Suppressor macrophage treated with lipopolysaccharide for 1 hour (primary cell): Measurements from ENCODE around the gene UBE2J2.

ENCODE experiments used
- DNase-seq, 3 donors: peaks; one replicate each; pipeline ENCODE4 v3.0.0-alpha.2; 2020 to 2022

Gene UBE2J2

GRCh38 chr1:1239227-1239613 is 34.4 kb downstream of the UBE2J2 start:
- DNase-seq: no peak

GRCh38 chr1:1238702-1239178 is 34.9 kb downstream of the UBE2J2 start:
- no peak for DNase-seq

GRCh38 chr1:1237874-1238701 is 35.6 kb downstream of the UBE2J2 start:
- no peak for DNase-seq

GRCh38 chr1:1236945-1237873 is 36.4 kb downstream of the UBE2J2 start:
- no peak for DNase-seq

- DNase-seq: no peak
These were observed 37.4 kb downstream of the UBE2J2 start for GRCh38 chr1:1236176-1236763.

GRCh38 chr1:1235016-1235744 is 38.5 kb downstream of the UBE2J2 start:
- no peak for DNase-seq

GRCh38 chr1:1234180-1234808 is 39.4 kb downstream of the UBE2J2 start:
- no peak for DNase-seq

GRCh38 chr1:1233567-1233892 is 40.1 kb downstream of the UBE2J2 start:
- no peak for DNase-seq

GRCh38 chr1:1232796-1233566 is 40.7 kb downstream of the UBE2J2 start:
- no peak for DNase-seq

- no peak for DNase-seq
These were observed 41.4 kb downstream of the UBE2J2 start, which contains the start of gene B3GALT6 for GRCh38 chr1:1232208-1232795. Gene B3GALT6, plus strand, starts transcription at chr1:1232237. Its CDS starts 42 bp downstream, at chr1:1232279.

- peak; percentile 98 to 99 (median 99) for DNase-seq
These were observed 42.0 kb downstream of the UBE2J2 start, which contains the start of gene SDF4 for GRCh38 chr1:1231400-1232207. Gene SDF4, minus strand, starts transcription at chr1:1232001. Its CDS starts 3,229 bp downstream, at chr1:1228772.

GRCh38 chr1:1230656-1231399 is 42.8 kb downstream of the UBE2J2 start:
- DNase-seq: peak; percentile 58 to 79 (median 72)

- DNase-seq: no peak
These were observed 43.9 kb downstream of the UBE2J2 start for GRCh38 chr1:1229770-1230169.

- no peak for DNase-seq
These were observed 44.9 kb downstream of the UBE2J2 start for GRCh38 chr1:1228596-1229321.

- no peak for DNase-seq
These were observed 45.5 kb downstream of the UBE2J2 start for GRCh38 chr1:1228187-1228586.

GRCh38 chr1:1227386-1227785 is 46.3 kb downstream of the UBE2J2 start:
- no peak for DNase-seq

GRCh38 chr1:1226566-1227362 is 46.9 kb downstream of the UBE2J2 start:
- DNase-seq: no peak
